GM13976 (cell line): ENCODE data around the gene WWC2.

Source experiments
- DNase-seq: peaks from one replicate; pipeline ENCODE4 v3.0.0; 2012; ENCODE audit warnings: low spot score
- in situ Hi-C: fragments of 300-500 bp; cut with MboI; formaldehyde crosslinking; loops from one replicate; pipeline ENCODE4 v1.12.0; 2022; ENCODE audit warnings: low sequenced_read_pairs, mixed read lengths, inconsistent platforms; ENCODE audit not compliant: unreplicated experiment
- TF ChIP-seq, protein P1 (sequence below): IDR thresholded peaks from 2 replicates; pipeline ENCODE4 v1.5.1; 2012; ENCODE audit warnings: borderline replicate concordance, mild to moderate bottlenecking; ENCODE audit not compliant: insufficient read depth; ENCODE audit errors: extremely low read depth, missing control alignments, control extremely low read depth

WWC2 gene

DNA sequence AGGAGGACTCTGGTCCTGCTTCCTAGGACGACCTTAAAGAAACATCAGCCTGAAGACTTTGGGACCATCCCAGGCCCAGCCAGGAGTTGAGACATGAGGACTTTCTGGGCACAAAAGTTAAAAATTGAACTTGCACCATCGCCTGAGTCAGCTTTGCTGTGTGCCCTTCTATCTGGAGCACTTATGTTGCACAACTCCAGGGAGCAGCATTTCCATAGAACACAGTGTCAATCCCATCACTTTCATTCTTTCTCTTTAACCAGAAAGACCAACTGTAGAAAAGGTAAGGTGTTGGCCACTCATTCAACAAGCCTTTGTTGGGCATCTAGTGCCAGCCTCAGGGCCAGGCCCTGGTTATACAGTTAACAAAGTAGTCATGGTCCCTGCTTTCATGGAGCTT is 231.8 kb downstream of the WWC2 start:
- no peak for DNase-seq

DNA sequence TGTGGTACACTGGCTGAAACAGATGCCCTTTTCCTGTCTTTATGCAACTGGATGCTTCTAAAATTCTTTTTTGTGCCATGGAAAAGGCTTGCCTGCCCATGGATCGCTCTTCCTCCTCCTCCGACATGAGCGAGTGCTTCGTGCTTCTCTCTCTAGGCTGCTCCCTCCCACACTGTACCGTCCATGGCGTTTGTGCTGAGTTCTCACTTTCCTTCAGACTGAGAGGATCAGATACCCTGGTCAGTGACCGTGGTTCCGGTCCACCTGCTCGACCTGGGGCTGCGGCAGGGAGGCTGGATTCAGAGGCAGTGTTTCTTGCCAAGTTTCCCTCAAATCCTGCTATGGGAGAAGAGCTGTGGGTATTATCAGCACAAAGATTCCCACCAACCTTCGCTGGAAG is 233.4 kb downstream of the WWC2 start:
- in situ Hi-C loops = no loop called here
- TF ChIP-seq, protein P1, sequence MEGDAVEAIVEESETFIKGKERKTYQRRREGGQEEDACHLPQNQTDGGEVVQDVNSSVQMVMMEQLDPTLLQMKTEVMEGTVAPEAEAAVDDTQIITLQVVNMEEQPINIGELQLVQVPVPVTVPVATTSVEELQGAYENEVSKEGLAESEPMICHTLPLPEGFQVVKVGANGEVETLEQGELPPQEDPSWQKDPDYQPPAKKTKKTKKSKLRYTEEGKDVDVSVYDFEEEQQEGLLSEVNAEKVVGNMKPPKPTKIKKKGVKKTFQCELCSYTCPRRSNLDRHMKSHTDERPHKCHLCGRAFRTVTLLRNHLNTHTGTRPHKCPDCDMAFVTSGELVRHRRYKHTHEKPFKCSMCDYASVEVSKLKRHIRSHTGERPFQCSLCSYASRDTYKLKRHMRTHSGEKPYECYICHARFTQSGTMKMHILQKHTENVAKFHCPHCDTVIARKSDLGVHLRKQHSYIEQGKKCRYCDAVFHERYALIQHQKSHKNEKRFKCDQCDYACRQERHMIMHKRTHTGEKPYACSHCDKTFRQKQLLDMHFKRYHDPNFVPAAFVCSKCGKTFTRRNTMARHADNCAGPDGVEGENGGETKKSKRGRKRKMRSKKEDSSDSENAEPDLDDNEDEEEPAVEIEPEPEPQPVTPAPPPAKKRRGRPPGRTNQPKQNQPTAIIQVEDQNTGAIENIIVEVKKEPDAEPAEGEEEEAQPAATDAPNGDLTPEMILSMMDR = no peak

More for the DNA sequence above, 231.8 kb downstream of the WWC2 start:
- TF ChIP-seq, protein P1 = no peak
- in situ Hi-C loops = no loop called here

DNA sequence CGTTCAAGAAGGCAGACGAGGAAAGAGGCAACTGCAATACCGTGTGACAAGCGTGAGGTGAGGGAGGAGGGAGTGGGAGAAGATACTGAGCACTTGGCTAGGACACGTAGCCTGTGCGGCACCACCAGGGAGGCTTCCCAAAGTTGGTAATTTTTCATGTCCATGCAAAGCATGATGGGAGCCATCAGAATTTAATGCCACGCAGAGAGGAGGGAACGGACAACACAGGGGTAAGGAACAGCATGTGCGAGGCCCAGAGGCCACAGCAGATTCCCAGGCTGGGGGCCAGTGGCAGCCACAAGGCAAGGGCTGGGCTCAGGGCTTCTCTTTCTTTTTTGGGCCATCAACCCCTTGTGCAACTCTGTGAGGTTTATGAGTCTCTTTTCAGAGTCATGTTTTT is 234.1 kb downstream of the WWC2 start:
- DNase-seq = no peak
- TF ChIP-seq, protein P1 = no peak
- in situ Hi-C loops = no loop called here

More for the DNA sequence above, 233.4 kb downstream of the WWC2 start:
- DNase-seq = no peak

DNA sequence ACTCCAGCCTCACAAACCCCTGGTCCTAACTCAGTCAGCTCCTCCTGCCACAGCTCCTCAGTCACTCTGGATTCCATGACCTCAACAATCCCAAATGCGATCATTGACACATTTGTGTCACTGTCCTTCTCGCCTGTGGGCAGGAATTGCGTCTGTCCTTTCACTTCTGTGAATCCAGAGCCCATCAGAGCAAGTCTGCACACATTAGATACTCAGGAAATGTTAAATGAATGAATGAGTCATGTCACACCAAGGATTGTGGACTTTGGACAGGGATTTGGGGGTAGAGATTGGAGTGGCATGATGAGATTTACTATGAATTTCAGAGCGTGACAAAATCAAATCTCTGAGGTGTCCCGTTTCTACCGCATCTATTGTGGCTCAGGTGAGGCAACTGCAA is 234.9 kb downstream of the WWC2 start:
- TF ChIP-seq, protein P1 = no peak
- in situ Hi-C loops = no loop called here

DNA sequence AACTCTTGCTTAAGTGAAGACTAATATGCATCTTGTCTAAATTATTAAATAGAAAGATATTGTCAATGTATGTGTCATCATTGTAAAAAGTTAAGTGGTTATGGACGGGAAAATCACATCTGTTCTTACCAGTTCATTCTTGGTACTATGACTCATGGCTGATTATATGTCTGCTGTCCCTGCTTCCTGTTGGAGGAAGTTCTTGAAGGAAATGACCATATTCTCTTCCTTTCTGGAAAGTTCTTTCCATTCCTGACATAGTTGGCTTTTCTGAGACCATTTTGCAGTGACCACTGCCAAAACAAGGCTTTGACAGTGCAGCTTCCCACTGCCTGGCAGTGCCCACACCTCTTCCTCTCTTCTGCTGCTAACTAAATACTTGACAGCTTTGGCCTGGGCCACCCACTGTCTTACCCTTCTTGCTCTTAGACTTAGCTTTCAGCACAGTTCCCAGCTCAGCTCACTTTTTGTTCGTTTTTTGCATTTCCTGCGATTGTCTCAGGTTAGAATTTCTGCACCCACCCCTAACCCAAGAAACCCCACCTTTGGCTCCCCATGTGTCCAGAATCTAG is 236.4 kb downstream of the WWC2 start:
- TF ChIP-seq, protein P1 = no peak
- DNase-seq = no peak
- in situ Hi-C loops = no loop called here

More for the DNA sequence above, 234.9 kb downstream of the WWC2 start:
- no peak for DNase-seq

DNA sequence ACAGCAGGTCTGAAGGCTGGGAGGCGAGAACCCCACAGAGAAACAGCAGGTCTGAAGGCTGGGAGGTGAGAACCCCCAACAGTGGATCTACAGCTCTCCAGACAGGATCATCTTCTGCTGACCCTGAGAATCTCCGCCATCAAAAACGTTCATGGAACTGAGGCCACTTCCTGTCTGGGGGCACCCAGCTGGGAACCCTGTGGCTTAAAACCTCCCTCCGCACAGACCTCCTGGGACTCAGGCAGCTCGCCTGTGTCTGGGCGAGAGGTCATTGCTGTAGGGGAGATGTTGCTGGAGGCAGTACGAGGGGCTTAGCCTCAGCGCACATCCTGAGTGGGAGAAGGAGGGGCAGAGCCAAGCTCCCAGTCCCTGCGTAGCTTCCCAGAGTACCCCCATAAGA is 238.3 kb downstream of the WWC2 start:
- in situ Hi-C loops = no loop called here
- TF ChIP-seq, protein P1 = no peak
- no peak for DNase-seq
